ENCODE measurements around the gene KDM6B. TPM values are rescaled to one million over a fixed set of nuclear protein-coding genes. Genes with fewer than 3 reads are reported as not detected.

KDM6B gene
- total and polyA plus RNA-seq, 12 donors, result 5.2 to 35.4 (median 25.3) TPM

GRCh38 chr17:7818026-7818425 is 16.0 kb upstream of the KDM6B start:
- H3K27ac ChIP-seq, result no peak overlapping the region
- ATAC-seq (no peak), DNase-seq (no peak)
- 87 to 89% methylated on average over 10 of the region's 10 CpGs for WGBS, 2 donors
- no peak overlapping the region for H3K4me3 ChIP-seq
- H3K4me1 ChIP-seq, result no peaks in the 10 kb centered on the region
- no peak for TF ChIP-seq CTCF (IDR thresholded peaks at IDR 0.05)
- H3K27me3 ChIP-seq, result peaks cover 0 to 14% (median 0%) of the 10 kb centered on the region in 7 donors
- intact Hi-C loops (cut with DNase I), result loop anchor here in 1 of 10 donors (10.0 kb wide), 1 partner anchor 73 kb away; no protein-coding TSS in a partner anchor
- H3K9me3 ChIP-seq, result no peaks in the 10 kb centered on the region
- H3K36me3 ChIP-seq, result no peaks in the 10 kb centered on the region

- no peak for TF ChIP-seq CTCF (IDR thresholded peaks at IDR 0.05)
- DNase-seq (no peak), ATAC-seq (peak in 1 of 8 donors; percentile 26)
- no peaks in the 10 kb centered on the region for H3K4me1 ChIP-seq
- no peaks in the 10 kb centered on the region for H3K9me3 ChIP-seq
- no peaks in the 10 kb centered on the region for H3K36me3 ChIP-seq
- H3K27ac ChIP-seq, result no peak overlapping the region
- WGBS, 2 donors, result 85 to 87% methylated on average over 27 of the region's 27 CpGs
- no peak overlapping the region for H3K4me3 ChIP-seq
- intact Hi-C loops (cut with DNase I), result loop anchor here in 1 of 10 donors (10.0 kb wide), 1 partner anchor 74 kb away; no protein-coding TSS in a partner anchor
- peaks cover 0 to 14% (median 0%) of the 10 kb centered on the region in 7 donors for H3K27me3 ChIP-seq
These were observed 15.0 kb upstream of the KDM6B start for GRCh38 chr17:7818746-7819645.

GRCh38 chr17:7820231-7820630 is 13.8 kb upstream of the KDM6B start:
- H3K27ac ChIP-seq, result no peak overlapping the region
- TF ChIP-seq CTCF (IDR thresholded peaks at IDR 0.05), result no peak
- H3K27me3 ChIP-seq, result peaks cover 0 to 10% (median 0%) of the 10 kb centered on the region in 7 donors
- 83% methylated on average over 5 of the region's 5 CpGs for WGBS, 2 donors
- no peaks in the 10 kb centered on the region for H3K36me3 ChIP-seq
- DNase-seq, result no peak
- intact Hi-C loops (cut with DNase I), result loop anchor here in 8 of 10 donors (2.0 to 10.0 kb wide), 9 partner anchors 37 to 172 kb away; partner anchors contain the start of genes CYB5D1 (in 2 of the 8), NAA38 (in 2 of the 8) and TMEM88 (in 2 of the 8)
- H3K9me3 ChIP-seq, result no peaks in the 10 kb centered on the region
- ATAC-seq, result no peak
- no peak overlapping the region for H3K4me3 ChIP-seq
- H3K4me1 ChIP-seq, result peaks cover 0 to 3% (median 0%) of the 10 kb centered on the region in 9 donors

- Histone ChIP-seq H3K4me1 (peaks cover 0 to 7% (median 0%) of the 10 kb centered on the region in 9 donors), H3K27me3 (peaks cover 0 to 10% (median 0%) of the 10 kb centered on the region in 7 donors), H3K27ac (no peak overlapping the region), H3K4me3 (no peak overlapping the region), H3K36me3 (no peaks in the 10 kb centered on the region), H3K9me3 (no peaks in the 10 kb centered on the region)
- ATAC-seq, result peak in 1 of 8 donors; percentile 12
- DNase-seq, result no peak
- no peak for TF ChIP-seq CTCF (IDR thresholded peaks at IDR 0.05)
- intact Hi-C loops (cut with DNase I), result loop anchor here (1.0 to 10.0 kb wide), 13 partner anchors 29 to 170 kb away; partner anchors contain the start of genes CYB5D1 (in 2 of the 10), NAA38 (in 2 of the 10), TMEM88 (in 2 of the 10) and CHD3 (in 1 of the 10)
- WGBS, 2 donors, result 75 to 77% methylated on average over 14 of the region's 14 CpGs
These were observed 11.9 kb upstream of the KDM6B start for GRCh38 chr17:7822126-7822525.

All from heart right ventricle (tissue), 16 donors.